Measurements from ENCODE around the gene SRBD1. TPM values are rescaled to one million over a fixed set of nuclear protein-coding genes. Genes with fewer than 3 reads are reported as not detected.

The SRBD1 gene, protein sequence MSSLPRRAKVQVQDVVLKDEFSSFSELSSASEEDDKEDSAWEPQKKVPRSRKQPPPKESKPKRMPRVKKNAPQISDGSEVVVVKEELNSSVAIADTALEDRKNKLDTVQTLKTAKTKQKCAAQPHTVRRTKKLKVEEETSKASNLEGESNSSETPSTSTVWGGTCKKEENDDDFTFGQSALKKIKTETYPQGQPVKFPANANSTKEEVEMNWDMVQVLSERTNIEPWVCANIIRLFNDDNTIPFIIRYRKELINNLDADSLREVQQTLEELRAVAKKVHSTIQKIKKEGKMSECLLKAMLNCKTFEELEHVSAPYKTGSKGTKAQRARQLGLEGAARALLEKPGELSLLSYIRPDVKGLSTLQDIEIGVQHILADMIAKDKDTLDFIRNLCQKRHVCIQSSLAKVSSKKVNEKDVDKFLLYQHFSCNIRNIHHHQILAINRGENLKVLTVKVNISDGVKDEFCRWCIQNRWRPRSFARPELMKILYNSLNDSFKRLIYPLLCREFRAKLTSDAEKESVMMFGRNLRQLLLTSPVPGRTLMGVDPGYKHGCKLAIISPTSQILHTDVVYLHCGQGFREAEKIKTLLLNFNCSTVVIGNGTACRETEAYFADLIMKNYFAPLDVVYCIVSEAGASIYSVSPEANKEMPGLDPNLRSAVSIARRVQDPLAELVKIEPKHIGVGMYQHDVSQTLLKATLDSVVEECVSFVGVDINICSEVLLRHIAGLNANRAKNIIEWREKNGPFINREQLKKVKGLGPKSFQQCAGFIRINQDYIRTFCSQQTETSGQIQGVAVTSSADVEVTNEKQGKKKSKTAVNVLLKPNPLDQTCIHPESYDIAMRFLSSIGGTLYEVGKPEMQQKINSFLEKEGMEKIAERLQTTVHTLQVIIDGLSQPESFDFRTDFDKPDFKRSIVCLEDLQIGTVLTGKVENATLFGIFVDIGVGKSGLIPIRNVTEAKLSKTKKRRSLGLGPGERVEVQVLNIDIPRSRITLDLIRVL
- total RNA-seq, result 17.4 and 22.1 TPM in 2 replicates

DNA sequence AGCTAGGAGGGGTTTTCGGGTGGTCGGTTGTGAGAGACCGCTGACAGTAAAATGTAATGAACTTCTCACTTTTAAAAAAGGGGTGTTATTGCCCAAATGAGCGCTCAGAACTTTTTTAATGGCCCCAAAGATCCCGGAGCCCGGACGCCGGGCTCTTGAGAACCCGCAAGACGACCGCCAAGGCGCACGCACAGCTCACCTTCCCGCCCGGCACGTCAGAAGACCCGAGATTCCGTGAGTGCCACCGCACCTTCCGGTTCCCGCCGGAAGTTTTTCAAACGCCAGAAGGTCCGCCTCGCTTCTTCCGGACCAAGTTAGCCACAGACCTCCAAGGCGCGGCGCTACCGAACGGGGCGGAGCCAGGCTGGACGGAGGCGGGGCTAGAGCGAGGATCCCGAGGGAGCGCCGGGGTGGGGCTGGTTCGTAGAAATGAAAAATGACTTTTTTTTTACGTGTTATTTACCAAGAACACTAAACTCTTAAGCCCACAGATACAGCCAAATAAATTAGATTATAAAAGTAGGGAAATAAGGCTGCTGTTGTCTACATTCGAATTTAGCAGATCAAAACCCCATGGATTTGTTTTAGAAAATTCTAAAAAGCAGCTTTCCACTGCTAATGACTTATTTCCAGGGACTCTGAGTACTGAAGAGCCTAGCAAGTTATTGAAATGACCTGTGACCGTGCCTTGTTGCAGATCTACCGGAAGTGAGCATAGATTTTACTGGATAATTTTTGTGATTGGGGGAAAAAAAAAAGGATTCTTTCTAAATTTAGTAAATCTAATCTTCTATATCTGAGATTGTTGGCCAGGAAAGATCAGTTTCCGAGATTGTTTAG lies at the start of gene SRBD1:
Gene SRBD1 (minus strand): TSS at position 248 of the 840 bp plus-strand sequence. CDS start 5,826 bp downstream, outside the sequence.
- peak within 1 kb of the TSS; percentile 78 for H3K27ac ChIP-seq (ENCODE audit: low read depth, low read length)
- DNase-seq (ENCODE audit: insufficient read length, low spot score, missing footprints), result peak; percentile 92
- peak within 1 kb of the TSS; percentile 83 for H3K4me3 ChIP-seq (ENCODE audit: insufficient read depth, low read length)
- H3K4me1 ChIP-seq (ENCODE audit: insufficient read depth, low read length), result peaks cover 8% of the 10 kb centered on the region
- H3K4me2 ChIP-seq (ENCODE audit: insufficient read depth, low read length), result peak within 1 kb of the TSS; percentile 99
- peaks cover 41% of the 10 kb centered on the region for H3K79me2 ChIP-seq (ENCODE audit: insufficient read depth, low read length)
- H3K36me3 ChIP-seq (ENCODE audit: insufficient read depth, low read length), result no peaks in the 10 kb centered on the region
- TF ChIP-seq, protein P1, sequence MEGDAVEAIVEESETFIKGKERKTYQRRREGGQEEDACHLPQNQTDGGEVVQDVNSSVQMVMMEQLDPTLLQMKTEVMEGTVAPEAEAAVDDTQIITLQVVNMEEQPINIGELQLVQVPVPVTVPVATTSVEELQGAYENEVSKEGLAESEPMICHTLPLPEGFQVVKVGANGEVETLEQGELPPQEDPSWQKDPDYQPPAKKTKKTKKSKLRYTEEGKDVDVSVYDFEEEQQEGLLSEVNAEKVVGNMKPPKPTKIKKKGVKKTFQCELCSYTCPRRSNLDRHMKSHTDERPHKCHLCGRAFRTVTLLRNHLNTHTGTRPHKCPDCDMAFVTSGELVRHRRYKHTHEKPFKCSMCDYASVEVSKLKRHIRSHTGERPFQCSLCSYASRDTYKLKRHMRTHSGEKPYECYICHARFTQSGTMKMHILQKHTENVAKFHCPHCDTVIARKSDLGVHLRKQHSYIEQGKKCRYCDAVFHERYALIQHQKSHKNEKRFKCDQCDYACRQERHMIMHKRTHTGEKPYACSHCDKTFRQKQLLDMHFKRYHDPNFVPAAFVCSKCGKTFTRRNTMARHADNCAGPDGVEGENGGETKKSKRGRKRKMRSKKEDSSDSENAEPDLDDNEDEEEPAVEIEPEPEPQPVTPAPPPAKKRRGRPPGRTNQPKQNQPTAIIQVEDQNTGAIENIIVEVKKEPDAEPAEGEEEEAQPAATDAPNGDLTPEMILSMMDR (IDR thresholded peaks at IDR 0.05; ENCODE audit: extremely low read depth, low read depth, low read length), result no peak
- no peaks in the 10 kb centered on the region for H3K27me3 ChIP-seq (ENCODE audit: insufficient read depth, low read length)
- H3K9me3 ChIP-seq (ENCODE audit: low read depth, low read length), result no peaks in the 10 kb centered on the region
- no peaks in the 10 kb centered on the region for H4K20me1 ChIP-seq (ENCODE audit: insufficient read depth, low read length)
- H2AFZ ChIP-seq (ENCODE audit: low read length), result peak within 1 kb of the TSS; percentile 94

GRCh38 chr2:45654250-45654649 lies 43.2 kb upstream of the SRBD1 start:
- no peak overlapping the region for H3K27ac ChIP-seq (ENCODE audit: low read depth, low read length)
- H3K36me3 ChIP-seq (ENCODE audit: insufficient read depth, low read length), result no peaks in the 10 kb centered on the region
- TF ChIP-seq, protein P1 (IDR thresholded peaks at IDR 0.05; ENCODE audit: extremely low read depth, low read depth, low read length), result no peak
- H3K79me2 ChIP-seq (ENCODE audit: insufficient read depth, low read length), result peaks cover 40% of the 10 kb centered on the region
- no peak overlapping the region for H3K4me3 ChIP-seq (ENCODE audit: insufficient read depth, low read length)
- no peak overlapping the region for H2AFZ ChIP-seq (ENCODE audit: low read length)
- H3K4me2 ChIP-seq (ENCODE audit: insufficient read depth, low read length), result no peak overlapping the region
- DNase-seq (ENCODE audit: insufficient read length, low spot score, missing footprints), result no peak
- H3K4me1 ChIP-seq (ENCODE audit: insufficient read depth, low read length), result peaks cover 13% of the 10 kb centered on the region
- H3K9me3 ChIP-seq (ENCODE audit: low read depth, low read length), result no peaks in the 10 kb centered on the region
- peaks cover 31% of the 10 kb centered on the region for H4K20me1 ChIP-seq (ENCODE audit: insufficient read depth, low read length)
- H3K27me3 ChIP-seq (ENCODE audit: insufficient read depth, low read length), result no peaks in the 10 kb centered on the region

- peak overlapping the region; percentile 90 for H3K4me2 ChIP-seq (ENCODE audit: insufficient read depth, low read length)
- DNase-seq (ENCODE audit: insufficient read length, low spot score, missing footprints), result no peak
- TF ChIP-seq, protein P1 (IDR thresholded peaks at IDR 0.05; ENCODE audit: extremely low read depth, low read depth, low read length), result no peak
- H3K9me3 ChIP-seq (ENCODE audit: low read depth, low read length), result no peaks in the 10 kb centered on the region
- H3K79me2 ChIP-seq (ENCODE audit: insufficient read depth, low read length), result peaks cover 37% of the 10 kb centered on the region
- H4K20me1 ChIP-seq (ENCODE audit: insufficient read depth, low read length), result peaks cover 29% of the 10 kb centered on the region
- H3K27ac ChIP-seq (ENCODE audit: low read depth, low read length), result no peak overlapping the region
- H3K4me1 ChIP-seq (ENCODE audit: insufficient read depth, low read length), result peaks cover 14% of the 10 kb centered on the region
- H3K36me3 ChIP-seq (ENCODE audit: insufficient read depth, low read length), result no peaks in the 10 kb centered on the region
- no peaks in the 10 kb centered on the region for H3K27me3 ChIP-seq (ENCODE audit: insufficient read depth, low read length)
- H2AFZ ChIP-seq (ENCODE audit: low read length), result no peak overlapping the region
- peak overlapping the region; percentile 88 for H3K4me3 ChIP-seq (ENCODE audit: insufficient read depth, low read length)
Observed at GRCh38 chr2:45653122-45653913, 42.3 kb upstream of the SRBD1 start.
